H1 (cell line): Measurements from ENCODE around the gene TARP.

ENCODE experiments used
- CTCF ChIA-PET: fragments of 300-600 bp; sonication (Branson Sonifier 250); formaldehyde crosslinking; loops from one replicate; lab custom pipeline; 2021; ENCODE audit not compliant: partially characterized antibody; lab: Charles Lee
- POLR2A ChIA-PET: fragments of 300-600 bp; sonication (Branson Sonifier 250); formaldehyde crosslinking; loops from one replicate; lab custom pipeline; 2021; ENCODE audit warnings: inconsistent platforms; ENCODE audit not compliant: partially characterized antibody; lab: Charles Lee
- DNase-seq, 2 experiments: peaks; one replicate each; pipeline versions ENCODE4 v3.0.0 to v3.0.0-alpha.2; 2010 to 2022; ENCODE audit warnings: low spot score in 2 of 2, low read depth in 1 of 2, mixed read lengths in 1 of 2
- FAIRE-seq: peaks from 2 replicates; lab custom pipeline; 2011; peaks lifted over from hg19 to GRCh38; lab: Jason Lieb, UNC
- H2AFZ ChIP-seq: 2 replicates; pipeline ENCODE4 v1.8.1; 2012; ENCODE audit warnings: low read length, inconsistent platforms
- H2AK5ac ChIP-seq: 2 replicates; pipeline ENCODE4 v1.6.1; 2013; ENCODE audit warnings: low read depth, low read length
- H2BK120ac ChIP-seq: replicated peaks from 2 replicates; pipeline ENCODE3; 2013; ENCODE audit warnings: low read depth, low read length, inconsistent platforms
- H2BK12ac ChIP-seq: 2 replicates; pipeline ENCODE4 v1.6.1; 2013; ENCODE audit warnings: low read depth, low read length
- H2BK15ac ChIP-seq: 2 replicates; pipeline ENCODE4 v1.6.1; 2013; ENCODE audit warnings: low read length
- H2BK20ac ChIP-seq: 2 replicates; pipeline ENCODE4 v1.6.1; 2013; ENCODE audit warnings: low read length
- H2BK5ac ChIP-seq: 2 replicates; pipeline ENCODE4 v1.6.1; 2013; ENCODE audit warnings: low read depth, low read length
- H3K14ac ChIP-seq: 2 replicates; pipeline ENCODE4 v1.6.1; 2013; ENCODE audit warnings: inconsistent platforms; ENCODE audit not compliant: insufficient read length
- H3K18ac ChIP-seq: 2 replicates; pipeline ENCODE4 v1.6.1; 2013; ENCODE audit warnings: low read length; ENCODE audit errors: extremely low read depth
- H3K23ac ChIP-seq: 2 replicates; pipeline ENCODE4 v1.6.1; 2013; ENCODE audit warnings: inconsistent platforms; ENCODE audit not compliant: insufficient read length
- H3K23me2 ChIP-seq: 2 replicates; pipeline ENCODE4 v1.6.1; 2013; ENCODE audit warnings: low read depth, low read length
- H3K27ac ChIP-seq: 2 replicates; pipeline ENCODE4 v1.6.1; 2011; ENCODE audit warnings: low read depth, low read length, inconsistent platforms
- H3K27me3 ChIP-seq, 4 experiments: replicated peaks in 1 of 4; 1 replicate in 1 of 4; 2 replicates in 3 of 4; pipeline versions ENCODE4 v1.6.1 to v1.8.1; 2011 to 2013; ENCODE audit warnings: low read length in 3 of 4, mild to moderate bottlenecking in 3 of 4, inconsistent platforms in 2 of 4, mixed read lengths in 2 of 4, moderate library complexity in 1 of 4; ENCODE audit not compliant: control insufficient read depth in 3 of 4, insufficient read depth in 3 of 4; ENCODE audit errors: extremely low read depth in 1 of 4
- H3K36me3 ChIP-seq, 4 experiments: 2 replicates each; pipeline versions ENCODE4 v1.6.1 to v1.8.1; 2011 to 2013; ENCODE audit warnings: mild to moderate bottlenecking in 4 of 4, low read length in 3 of 4, moderate library complexity in 2 of 4, control low read depth in 1 of 4, inconsistent platforms in 1 of 4; ENCODE audit not compliant: insufficient read depth in 4 of 4, control insufficient read depth in 2 of 4
- H3K4ac ChIP-seq: replicated peaks from 2 replicates; pipeline ENCODE3; 2013; ENCODE audit warnings: low read length, low read depth, mixed read lengths, inconsistent platforms; ENCODE audit not compliant: insufficient read length
- H3K4me1 ChIP-seq, 4 experiments: replicated peaks in 1 of 4; 1 replicate in 1 of 4; 2 replicates in 3 of 4; pipeline versions ENCODE4 v1.6.1 to v1.8.1; 2011 to 2013; ENCODE audit warnings: low read length in 3 of 4, inconsistent platforms in 2 of 4, mixed read lengths in 1 of 4; ENCODE audit not compliant: insufficient read depth in 4 of 4, control insufficient read depth in 3 of 4
- H3K4me2 ChIP-seq, 2 experiments: 2 replicates each; pipeline versions ENCODE4 v1.6.1 to v1.8.1; 2011 to 2013; ENCODE audit warnings: low read depth in 2 of 2, low read length in 2 of 2, control low read depth in 1 of 2, inconsistent platforms in 1 of 2, mild to moderate bottlenecking in 1 of 2; ENCODE audit not compliant: insufficient read depth in 1 of 2
- H3K4me3 ChIP-seq, 4 experiments: fragments of 200-600, 300-600 bp in 1 of 4; sonication (generic), shearing (Covaris generic), sonication (Bioruptor Twin) in 1 of 4; 2 replicates each; pipeline versions ENCODE4 v1.5.1 to v1.8.1; 2011 to 2016; ENCODE audit warnings: low read length in 4 of 4, low read depth in 3 of 4, control low read depth in 2 of 4, inconsistent platforms in 2 of 4, mild to moderate bottlenecking in 2 of 4, mixed read lengths in 1 of 4, moderate library complexity in 1 of 4; ENCODE audit not compliant: insufficient read depth in 2 of 4; ENCODE audit errors: extremely low read depth in 1 of 4
- H3K56ac ChIP-seq: replicated peaks from 2 replicates; pipeline ENCODE3; 2013; ENCODE audit warnings: low read depth, mild to moderate bottlenecking, mixed read lengths, low read length, inconsistent platforms; ENCODE audit not compliant: insufficient read length
- H3K79me1 ChIP-seq: 2 replicates; pipeline ENCODE4 v1.6.1; 2013; ENCODE audit warnings: low read depth, low read length, control low read depth
- H3K79me2 ChIP-seq, 2 experiments: 2 replicates each; pipeline versions ENCODE4 v1.6.1 to v1.8.1; 2012 to 2013; ENCODE audit warnings: low read length in 2 of 2, mild to moderate bottlenecking in 2 of 2, inconsistent platforms in 1 of 2; ENCODE audit not compliant: insufficient read depth in 2 of 2, control insufficient read depth in 1 of 2
- H3K9ac ChIP-seq, 4 experiments: replicated peaks in 1 of 4; 1 replicate in 1 of 4; 2 replicates in 3 of 4; pipeline versions ENCODE4 v1.6.1 to v1.8.1; 2011 to 2013; ENCODE audit warnings: low read depth in 3 of 4, low read length in 3 of 4, control low read depth in 2 of 4, mild to moderate bottlenecking in 2 of 4, moderate library complexity in 2 of 4, inconsistent platforms in 1 of 4; ENCODE audit errors: extremely low read depth in 1 of 4
- H3K9me3 ChIP-seq, 2 experiments: 2 replicates each; pipeline versions ENCODE4 v1.6.1 to v1.8.1; 2012 to 2013; ENCODE audit warnings: mild to moderate bottlenecking in 2 of 2, moderate library complexity in 2 of 2, control low read depth in 1 of 2, inconsistent platforms in 1 of 2, low read depth in 1 of 2, low read length in 1 of 2, mixed read lengths in 1 of 2; ENCODE audit not compliant: insufficient read depth in 2 of 2
- H4K20me1 ChIP-seq, 2 experiments: replicated peaks in 1 of 2; 2 replicates each; pipeline versions ENCODE3 to v1.8.1; 2011 to 2013; ENCODE audit warnings: inconsistent platforms in 2 of 2, low read length in 2 of 2, mild to moderate bottlenecking in 1 of 2; ENCODE audit not compliant: insufficient read depth in 2 of 2, control insufficient read depth in 1 of 2
- H4K5ac ChIP-seq: 2 replicates; pipeline ENCODE4 v1.6.1; 2013; ENCODE audit warnings: low read length, low read depth, mixed read lengths, inconsistent platforms; ENCODE audit not compliant: insufficient read length
- H4K8ac ChIP-seq: 2 replicates; pipeline ENCODE4 v1.8.0; 2013; ENCODE audit warnings: mild to moderate bottlenecking, moderate library complexity, low read length, inconsistent platforms; ENCODE audit not compliant: insufficient read depth; ENCODE audit errors: extremely low read depth
- H4K91ac ChIP-seq: replicated peaks from 2 replicates; pipeline ENCODE3; 2013; ENCODE audit warnings: low read length, mixed read lengths, inconsistent platforms; ENCODE audit not compliant: insufficient read length
- CTBP2 ChIP-seq: IDR thresholded peaks from 2 replicates; pipeline ENCODE4 v1.7.0; 2011; ENCODE audit warnings: borderline replicate concordance, mild to moderate bottlenecking, moderate library complexity, mixed read lengths, low read length; ENCODE audit not compliant: insufficient read depth, insufficient read length
- JUN ChIP-seq: IDR thresholded peaks from 2 replicates; pipeline ENCODE4 v1.6.1; 2011; ENCODE audit warnings: low read depth, mild to moderate bottlenecking, improper control_type of control experiment, low read length
- MAFK ChIP-seq: IDR thresholded peaks from 2 replicates; pipeline ENCODE4 v1.6.1; 2012; ENCODE audit warnings: low read depth, mild to moderate bottlenecking, improper control_type of control experiment, low read length
- PHF8 ChIP-seq: fragments of 200-600 bp; sonication (generic); conservative IDR thresholded peaks from 2 replicates; pipeline ENCODE4 v1.7.1; 2012; ENCODE audit warnings: low read depth, mild to moderate bottlenecking, inconsistent platforms, low read length, moderate library complexity
- POLR2AphosphoS5 ChIP-seq: IDR thresholded peaks from 2 replicates; pipeline ENCODE4 v1.6.1; 2011; ENCODE audit warnings: low read depth, low read length
- RAD21 ChIP-seq, 2 experiments: IDR thresholded peaks in 1 of 2; conservative IDR thresholded peaks in 1 of 2; 2 replicates each; pipeline ENCODE4 v1.6.1; 2011; ENCODE audit warnings: low read depth in 2 of 2, low read length in 2 of 2, improper control_type of control experiment in 1 of 2, inconsistent platforms in 1 of 2, mild to moderate bottlenecking in 1 of 2, moderate library complexity in 1 of 2
- SUZ12 ChIP-seq: fragments of 200-600 bp; sonication (generic); IDR thresholded peaks from 2 replicates; pipeline ENCODE4 v1.6.1; 2012; ENCODE audit warnings: mild to moderate bottlenecking, inconsistent platforms, low read length, moderate library complexity, mixed read lengths
- TEAD4 ChIP-seq: IDR thresholded peaks from 2 replicates; pipeline ENCODE4 v1.6.1; 2012; ENCODE audit warnings: low read depth, low read length, inconsistent platforms, mixed read lengths
- WGBS, 2 experiments: shearing (Covaris generic) in 1 of 2; methylation state at CpG; one replicate each; pipeline versions ENCODE4 v1.1.6 to v1.1.7; 2013 to 2015; ENCODE audit warnings: low lambda C conversion rate in 2 of 2, mixed read lengths in 2 of 2, inconsistent platforms in 1 of 2, low coverage in 1 of 2, missing lambda C conversion rate in 1 of 2; ENCODE audit not compliant: insufficient replicate concordance in 2 of 2, insufficient coverage in 1 of 2, insufficient read length in 1 of 2; ENCODE audit errors: extremely low coverage in 1 of 2, missing lambda C conversion rate in 1 of 2; 5-methylcytosine and 5-hydroxymethylcytosine counted together

Gene TARP

DNA sequence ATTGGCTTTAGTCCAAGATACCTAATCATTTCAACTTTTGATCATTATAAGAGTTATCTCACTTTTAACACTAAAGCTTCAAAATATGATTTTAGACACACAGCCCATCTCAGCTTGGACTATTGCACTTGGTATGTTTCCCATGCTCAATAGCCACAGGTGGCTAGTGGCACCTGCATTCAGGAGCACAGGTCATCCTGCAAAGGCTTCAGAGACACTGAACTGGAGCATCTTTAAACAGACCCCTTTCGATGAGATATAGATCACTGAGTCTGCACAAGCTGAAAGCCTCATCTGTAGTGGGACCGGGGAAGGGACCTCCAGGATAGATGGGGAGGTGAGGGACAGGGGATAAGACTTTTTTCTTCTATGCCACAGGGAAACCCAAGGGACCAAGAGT, 48.5 kb upstream of the TARP start:
- CTCF ChIA-PET, result interaction anchor here (1.2 to 8.4 kb wide), 5 partner anchors 9 to 107 kb away, joined by 5 to 76 read pairs (median 10); no protein-coding TSS in a partner anchor
- FAIRE-seq, result no peak
- no peaks in the 10 kb centered on the region for H3K27me3 ChIP-seq

More for the DNA sequence above, 48.5 kb upstream of the TARP start:
- Histone ChIP-seq H3K56ac (no peak overlapping the region), H2BK12ac (no peak overlapping the region), H3K18ac (no peak overlapping the region), H4K91ac (no peak overlapping the region), H3K4ac (no peak overlapping the region), H3K4me3 (no peak overlapping the region), H3K79me2 (no peaks in the 10 kb centered on the region), H4K8ac (no peak overlapping the region), H3K23ac (no peak overlapping the region), H3K36me3 (no peaks in the 10 kb centered on the region), H2BK5ac (no peak overlapping the region), H2AK5ac (no peak overlapping the region), H3K4me2 (no peak overlapping the region), H3K27ac (no peak overlapping the region), H3K9me3 (no peaks in the 10 kb centered on the region), H2BK15ac (no peak overlapping the region), H3K79me1 (no peaks in the 10 kb centered on the region), H3K14ac (no peak overlapping the region), H4K20me1 (no peaks in the 10 kb centered on the region), H2BK120ac (no peak overlapping the region), H4K5ac (no peak overlapping the region), H3K4me1 (peaks cover 2 to 4% (median 3%) of the 10 kb centered on the region in 4 experiments; a peak in 3 of 7 replicates), H3K9ac (no peak overlapping the region), H2BK20ac (no peak overlapping the region), H2AFZ (no peak overlapping the region), H3K23me2 (no peaks in the 10 kb centered on the region)
- POLR2A ChIA-PET, result no interaction called here
- DNase-seq, result no peak
- TF ChIP-seq SUZ12, result no peak
- no peak for TF ChIP-seq RAD21 (IDR thresholded peaks at IDR 0.05 in 1 of 2, conservative IDR thresholded peaks at IDR 0.05 in 1 of 2; ENCODE audit: low read depth in 2 of 2, low read length in 2 of 2)
- TF ChIP-seq PHF8, result no peak
- no peak for TF ChIP-seq TEAD4
- no peak for TF ChIP-seq CTBP2
- no peak for TF ChIP-seq MAFK
- TF ChIP-seq POLR2AphosphoS5, result no peak
- no peak for TF ChIP-seq JUN
- 90% methylated on average over 2 of the region's 2 CpGs; no CpG with 5 or more reads in 1 of the 2 experiments for WGBS, 2 experiments
